ENCODE measurements around the gene L2HGDH. TPM values are rescaled to one million over a fixed set of nuclear protein-coding genes. Genes with fewer than 3 reads are reported as not detected.

The L2HGDH gene
- total RNA-seq, 1 experiment from 2014 or later = 22.6 TPM

- no peaks in the 10 kb centered on the region for H4K20me1 ChIP-seq (ENCODE audit: control insufficient read depth, insufficient read depth, insufficient read length)
- H4K5ac ChIP-seq (ENCODE audit: insufficient read length, low read depth, low read length) = no peak overlapping the region
- no peak overlapping the region for H3K4ac ChIP-seq (ENCODE audit: low read depth, low read length)
- peaks cover 12 to 29% (median 22%) of the 10 kb centered on the region in 3 experiments; a peak in 6 of 7 replicates for H3K36me3 Mint-ChIP-seq (ENCODE audit: insufficient read depth in 1 of 3, low read depth in 3 of 3)
- no peak overlapping the region for H3K18ac ChIP-seq (ENCODE audit: insufficient read length, low read depth, low read length)
- H3K27me3 ChIP-seq (ENCODE audit: insufficient read depth, low read length) = no peaks in the 10 kb centered on the region
- no peaks in the 10 kb centered on the region for H3K23me2 ChIP-seq (ENCODE audit: insufficient read length, low read depth, low read length, poor library complexity, severe bottlenecking)
- H3K4me1 Mint-ChIP-seq = no peaks in the 10 kb centered on the region
- no peak for DNase-seq
- no peak overlapping the region for H2BK15ac ChIP-seq (ENCODE audit: low read depth, low read length)
- H3K9me3 Mint-ChIP-seq = no peaks in the 10 kb centered on the region
- TF ChIP-seq CTCF (conservative IDR thresholded peaks at IDR 0.05) = no peak
- H3K27ac ChIP-seq (ENCODE audit: insufficient read length, low read depth, low read length) = no peak overlapping the region
- no peak overlapping the region for H3K23ac ChIP-seq (ENCODE audit: insufficient read length, low read depth, low read length)
- no peak overlapping the region for H3K4me3 Mint-ChIP-seq
- no peak overlapping the region for H2BK12ac ChIP-seq (ENCODE audit: insufficient read length, low read depth, low read length)
- no peak overlapping the region for H4K91ac ChIP-seq (ENCODE audit: insufficient read length, low read depth, low read length)
- H3K4me1 ChIP-seq (ENCODE audit: insufficient read depth, low read length) = no peaks in the 10 kb centered on the region
- no peak overlapping the region for H3K9ac ChIP-seq (ENCODE audit: extremely low read depth, insufficient read length, low read length)
- no peak overlapping the region for H3K14ac ChIP-seq (ENCODE audit: insufficient read depth, low read length)
- H3K79me2 ChIP-seq (ENCODE audit: insufficient read depth, low read length) = no peaks in the 10 kb centered on the region
- H3K27me3 Mint-ChIP-seq (ENCODE audit: low read depth) = no peaks in the 10 kb centered on the region
- no peak overlapping the region for H2AFZ ChIP-seq (ENCODE audit: low read length)
- H3K56ac ChIP-seq (ENCODE audit: insufficient read length, low read depth, low read length) = no peak overlapping the region
- no peaks in the 10 kb centered on the region for H3K79me1 ChIP-seq (ENCODE audit: insufficient read depth, low read depth, low read length, poor library complexity, severe bottlenecking)
- H3K9me3 ChIP-seq (ENCODE audit: control insufficient read depth, low read depth, low read length) = no peaks in the 10 kb centered on the region
- no peak overlapping the region for H3T11ph ChIP-seq (ENCODE audit: low read length)
- no peak overlapping the region for H2BK5ac ChIP-seq (ENCODE audit: insufficient read length, low read length)
- no peak overlapping the region for H3K27ac Mint-ChIP-seq
- no peak overlapping the region for H2BK120ac ChIP-seq (ENCODE audit: low read depth, low read length, poor library complexity, severe bottlenecking)
- H2BK20ac ChIP-seq (ENCODE audit: low read depth, low read length, poor library complexity, severe bottlenecking) = no peak overlapping the region
- no peak overlapping the region for H4K8ac ChIP-seq (replicated peaks; ENCODE audit: insufficient read length, low read depth, low read length)
- no peak overlapping the region for H3K4me2 ChIP-seq (ENCODE audit: insufficient read depth, insufficient read length, low read length)
- no CpG with 5 or more reads among the region's 5 CpGs for WGBS (ENCODE audit: extremely low coverage, insufficient read length, low lambda C conversion rate)
- H2AK5ac ChIP-seq (ENCODE audit: insufficient read length, low read length) = no peak overlapping the region
Observed at GRCh38 chr14:50290306-50290705, 21.7 kb downstream of the L2HGDH start.

All from H9 (cell line).